Smooth muscle cell of the brain vasculature (primary cell): ENCODE results near the gene PHKG1.
"Not testable (repeated sequence)": the region's sequence is repeated elsewhere in the genome, so short reads cannot be mapped to it uniquely, and the experiment has no call there.

Experiments used
- DNase-seq: peaks from one replicate; pipeline ENCODE4 v3.0.0-alpha.2; 2012; ENCODE audit warnings: low read depth, low spot score

PHKG1 gene

GRCh38 chr7:56045758-56046157 is 47.0 kb downstream of the PHKG1 start:
- DNase-seq = not testable (repeated sequence)

GRCh38 chr7:56040730-56041129 is 52.0 kb downstream of the PHKG1 start:
- DNase-seq = no peak

- DNase-seq = no peak
Observed at GRCh38 chr7:56033671-56034432, 58.9 kb downstream of the PHKG1 start.

- DNase-seq = not testable (repeated sequence)
Observed at GRCh38 chr7:56032578-56032977, 60.2 kb downstream of the PHKG1 start.

- DNase-seq = not testable (repeated sequence)
Observed at GRCh38 chr7:56031556-56031955, 61.2 kb downstream of the PHKG1 start.

GRCh38 chr7:56030340-56030739 is 62.4 kb downstream of the PHKG1 start:
- DNase-seq = no peak
